GM12891 (cell line): ENCODE results near the gene CPE.
A peak's percentile ranks its signal among the peaks of the same experiment; 100 is the strongest.
"Not testable (repeated sequence)": the region's sequence is repeated elsewhere in the genome, so short reads cannot be mapped to it uniquely, and the experiment has no call there.

ENCODE experiments used
- DNase-seq: peaks from one replicate; pipeline ENCODE4 v3.0.0; 2011; ENCODE audit warnings: low spot score; ENCODE audit not compliant: insufficient read length
- FAIRE-seq: peaks from 2 replicates; lab custom pipeline; 2011; peaks lifted over from hg19 to GRCh38; lab: Jason Lieb, UNC
- PAX5 ChIP-seq: IDR thresholded peaks from 2 replicates; pipeline ENCODE4 v1.6.1; 2011; ENCODE audit warnings: low read length, moderate library complexity, mild to moderate bottlenecking; ENCODE audit not compliant: insufficient read depth, severe bottlenecking
- POLR2A ChIP-seq: IDR thresholded peaks from 2 replicates; pipeline ENCODE4 v1.6.1; 2011; ENCODE audit warnings: low read depth, low read length, control low read depth
- POLR2AphosphoS5 ChIP-seq: IDR thresholded peaks from 2 replicates; pipeline ENCODE4 v1.6.1; 2011; ENCODE audit warnings: low read depth, low read length, control low read depth
- POU2F2 ChIP-seq: IDR thresholded peaks from 2 replicates; pipeline ENCODE4 v1.6.1; 2011; ENCODE audit warnings: low read depth, mild to moderate bottlenecking, control low read depth, low read length, moderate library complexity
- SPI1 ChIP-seq: IDR thresholded peaks from 2 replicates; pipeline ENCODE4 v1.6.1; 2011; ENCODE audit warnings: low read depth, low read length, control low read depth
- TAF1 ChIP-seq: IDR thresholded peaks from 2 replicates; pipeline ENCODE4 v1.6.1; 2011; ENCODE audit warnings: low read depth, low read length, control low read depth

Gene CPE

GRCh38 chr4:165481053-165481835 is 102.4 kb downstream of the CPE start:
- DNase-seq (no peak), FAIRE-seq (no peak)
- no peak for TF ChIP-seq POLR2AphosphoS5
- TF ChIP-seq POLR2A, result no peak
- TF ChIP-seq PAX5, result no peak
- TF ChIP-seq TAF1, result no peak
- TF ChIP-seq POU2F2, result no peak
- no peak for TF ChIP-seq SPI1

- TF ChIP-seq SPI1 (no peak), TAF1 (no peak), POLR2AphosphoS5 (no peak), PAX5 (no peak), POU2F2 (no peak), POLR2A (no peak)
- FAIRE-seq, result no peak
- no peak for DNase-seq
Measured at GRCh38 chr4:165489786-165490185, 111.0 kb downstream of the CPE start.

- not testable (repeated sequence) for DNase-seq, FAIRE-seq
Measured at GRCh38 chr4:165492583-165492982, 113.8 kb downstream of the CPE start.

- peak; percentile 48 for FAIRE-seq
- TF ChIP-seq SPI1 (no peak), POLR2A (no peak), POU2F2 (no peak), POLR2AphosphoS5 (no peak), TAF1 (no peak), PAX5 (no peak)
- peak; percentile 10 for DNase-seq
Measured at GRCh38 chr4:165493359-165493758, 114.6 kb downstream of the CPE start.

GRCh38 chr4:165502916-165503907 is 124.4 kb downstream of the CPE start:
- DNase-seq (no peak), FAIRE-seq (no peak)
- TF ChIP-seq SPI1 (no peak), POU2F2 (no peak), TAF1 (no peak), POLR2A (no peak), POLR2AphosphoS5 (no peak), PAX5 (no peak)

GRCh38 chr4:165504184-165504583 is 125.4 kb downstream of the CPE start:
- TF ChIP-seq POLR2AphosphoS5, result no peak
- TF ChIP-seq PAX5, result no peak
- no peak for TF ChIP-seq TAF1
- TF ChIP-seq SPI1, result no peak
- no peak for TF ChIP-seq POU2F2
- no peak for TF ChIP-seq POLR2A
- no peak for FAIRE-seq
- DNase-seq, result no peak

- DNase-seq, result no peak
- FAIRE-seq, result no peak
- TF ChIP-seq POLR2AphosphoS5 (no peak), PAX5 (no peak), POU2F2 (no peak), SPI1 (no peak), TAF1 (no peak)
Measured at GRCh38 chr4:165505958-165506837, 127.4 kb downstream of the CPE start.

- DNase-seq (no peak), FAIRE-seq (no peak)
- TF ChIP-seq SPI1, result no peak
- no peak for TF ChIP-seq POU2F2
- TF ChIP-seq POLR2A, result no peak
- no peak for TF ChIP-seq POLR2AphosphoS5
- TF ChIP-seq TAF1, result no peak
- TF ChIP-seq PAX5, result no peak
Measured at GRCh38 chr4:165506849-165507248, 128.0 kb downstream of the CPE start.

- FAIRE-seq (no peak), DNase-seq (no peak)
- TF ChIP-seq POU2F2 (no peak), POLR2A (no peak), POLR2AphosphoS5 (no peak), TAF1 (no peak), PAX5 (no peak), SPI1 (no peak)
Measured at GRCh38 chr4:165507381-165507780, 128.6 kb downstream of the CPE start.
